GM12864 (cell line): ENCODE data around the gene HDHD3.
"Not testable (repeated sequence)": the region's sequence is repeated elsewhere in the genome, so short reads cannot be mapped to it uniquely, and the experiment has no call there.

Experiments
- DNase-seq: peaks from one replicate; pipeline ENCODE4 v3.0.0-alpha.2; 2011; ENCODE audit warnings: low read depth
- H3K4me3 ChIP-seq: 2 replicates; pipeline ENCODE4 v1.5.1; 2011; ENCODE audit warnings: mild to moderate bottlenecking, low read depth, low read length, control low read depth
- CTCF ChIP-seq: IDR thresholded peaks from 2 replicates; pipeline ENCODE4 v1.5.1; 2011; ENCODE audit warnings: low read depth, mild to moderate bottlenecking, moderate library complexity, low read length, control low read depth, inconsistent platforms; ENCODE audit errors: missing control alignments

The HDHD3 gene

GRCh38 chr9:113368982-113369854 lies 7.6 kb downstream of the HDHD3 start:
- no peak for DNase-seq
- TF ChIP-seq CTCF = no peak
- no peak overlapping the region for H3K4me3 ChIP-seq

- DNase-seq = no peak
- no peak for TF ChIP-seq CTCF
- H3K4me3 ChIP-seq = no peak overlapping the region
Measured at GRCh38 chr9:113368348-113368981, 8.3 kb downstream of the HDHD3 start.

- H3K4me3 ChIP-seq, DNase-seq: not testable (repeated sequence)
Measured at GRCh38 chr9:113365652-113366051, 11.1 kb downstream of the HDHD3 start.

GRCh38 chr9:113364951-113365350 lies 11.8 kb downstream of the HDHD3 start:
- TF ChIP-seq CTCF = no peak
- H3K4me3 ChIP-seq = no peak overlapping the region
- no peak for DNase-seq

GRCh38 chr9:113363336-113363735 lies 13.4 kb downstream of the HDHD3 start:
- H3K4me3 ChIP-seq = no peak overlapping the region
- no peak for TF ChIP-seq CTCF
- DNase-seq = no peak

- DNase-seq = no peak
- H3K4me3 ChIP-seq = no peak overlapping the region
- no peak for TF ChIP-seq CTCF
Measured at GRCh38 chr9:113361304-113362018, 15.3 kb downstream of the HDHD3 start.

- TF ChIP-seq CTCF = no peak
Measured at GRCh38 chr9:113360242-113360842, 16.4 kb downstream of the HDHD3 start.

More at GRCh38 chr9:113360242-113360842, 16.4 kb downstream of the HDHD3 start:
- no peak overlapping the region for H3K4me3 ChIP-seq
- DNase-seq = no peak
